ENCODE data around the gene PPP1R14B.

The PPP1R14B gene

GRCh38 chr11:64285885-64286800 lies 39.4 kb upstream of the PPP1R14B start:
- no peaks in the 10 kb centered on the region for H3K9me3 Mint-ChIP-seq
- peaks cover 9% of the 10 kb centered on the region for H3K36me3 Mint-ChIP-seq
- DNase-seq: peak; percentile 58

GRCh38 chr11:64284962-64285884 lies 38.5 kb upstream of the PPP1R14B start, which contains the start of gene GPR137:
Gene GPR137, plus strand, starts transcription at chr11:64285848. Its CDS starts 677 bp downstream, at chr11:64286525.
- Mint-ChIP-seq H3K4me1 (peaks cover 29% of the 10 kb centered on the region), H3K27ac (peak within 1 kb of the TSS; percentile 89), H3K9me3 (no peaks in the 10 kb centered on the region), H3K36me3 (peaks cover 2% of the 10 kb centered on the region), H3K27me3 (peaks cover 19% of the 10 kb centered on the region), H3K4me3 (peak within 1 kb of the TSS; percentile 84)
- CTCF ChIA-PET: interaction anchor here (0.6 to 2.5 kb wide), 5 partner anchors 8 to 81 kb away, joined by 3 to 14 read pairs (median 3); no protein-coding TSS in a partner anchor
- peak; percentile 92 for DNase-seq

More at GRCh38 chr11:64285885-64286800, 39.4 kb upstream of the PPP1R14B start:
- Mint-ChIP-seq H3K4me1 (peaks cover 34% of the 10 kb centered on the region), H3K4me3 (peak overlapping the region; percentile 84), H3K27me3 (peaks cover 28% of the 10 kb centered on the region), H3K27ac (peak overlapping the region; percentile 85)
- CTCF ChIA-PET: interaction anchor here (0.7 to 5.9 kb wide), 5 partner anchors 9 to 298 kb away, joined by 3 to 50 read pairs (median 5); partner anchors contain the start of gene CATSPERZ

- H3K36me3 Mint-ChIP-seq: peaks cover 4% of the 10 kb centered on the region
- CTCF ChIA-PET: interaction anchor here (0.7 to 2.5 kb wide), 5 partner anchors 13 to 80 kb away, joined by 3 to 15 read pairs (median 5); no protein-coding TSS in a partner anchor
- DNase-seq: peak; percentile 96
- peaks cover 29% of the 10 kb centered on the region for H3K4me1 Mint-ChIP-seq
- peak within 1 kb of the TSS; percentile 83 for H3K4me3 Mint-ChIP-seq
- no peaks in the 10 kb centered on the region for H3K9me3 Mint-ChIP-seq
- peaks cover 10% of the 10 kb centered on the region for H3K27me3 Mint-ChIP-seq
- H3K27ac Mint-ChIP-seq: peak within 1 kb of the TSS; percentile 89
These were observed 37.6 kb upstream of the PPP1R14B start, which contains the start of gene BAD for GRCh38 chr11:64284048-64284961. Gene BAD, minus strand, starts transcription at chr11:64284665. Its CDS starts 297 bp downstream, at chr11:64284368.

- Mint-ChIP-seq H3K27ac (no peak overlapping the region), H3K4me1 (peaks cover 32% of the 10 kb centered on the region), H3K36me3 (peaks cover 9% of the 10 kb centered on the region), H3K9me3 (no peaks in the 10 kb centered on the region), H3K4me3 (peak overlapping the region; percentile 83), H3K27me3 (no peaks in the 10 kb centered on the region)
- CTCF ChIA-PET: interaction anchor here (0.8 to 2.5 kb wide), 3 partner anchors 12 to 73 kb away, joined by 3 to 15 read pairs (median 14); no protein-coding TSS in a partner anchor
- DNase-seq: no peak
These were observed 36.3 kb upstream of the PPP1R14B start for GRCh38 chr11:64283092-64283491.

GRCh38 chr11:64281957-64282770 lies 35.4 kb upstream of the PPP1R14B start:
- Mint-ChIP-seq H3K4me1 (peaks cover 31% of the 10 kb centered on the region), H3K36me3 (peaks cover 9% of the 10 kb centered on the region), H3K27me3 (no peaks in the 10 kb centered on the region), H3K9me3 (no peaks in the 10 kb centered on the region), H3K4me3 (no peak overlapping the region), H3K27ac (no peak overlapping the region)
- CTCF ChIA-PET: interaction anchor here (1.4 kb wide), 1 partner anchor 19 kb away, joined by 4 read pairs; no protein-coding TSS in a partner anchor
- DNase-seq: no peak

GRCh38 chr11:64278576-64279190 lies 31.9 kb upstream of the PPP1R14B start:
- Mint-ChIP-seq H3K36me3 (peaks cover 15% of the 10 kb centered on the region), H3K4me1 (peaks cover 15% of the 10 kb centered on the region), H3K4me3 (no peak overlapping the region), H3K27me3 (no peaks in the 10 kb centered on the region), H3K9me3 (no peaks in the 10 kb centered on the region), H3K27ac (no peak overlapping the region)
- DNase-seq: no peak
- CTCF ChIA-PET: no interaction called here

GRCh38 chr11:64276653-64277431 lies 30.1 kb upstream of the PPP1R14B start:
- no peak overlapping the region for H3K27ac Mint-ChIP-seq
- H3K9me3 Mint-ChIP-seq: no peaks in the 10 kb centered on the region
- CTCF ChIA-PET: interaction anchor here (0.8 to 1.5 kb wide), 3 partner anchors 9 to 72 kb away, joined by 3 to 4 read pairs (median 3); partner anchors contain the start of genes ESRRA and GPR137
- no peak overlapping the region for H3K4me3 Mint-ChIP-seq
- H3K27me3 Mint-ChIP-seq: no peaks in the 10 kb centered on the region
- peaks cover 11% of the 10 kb centered on the region for H3K4me1 Mint-ChIP-seq
- H3K36me3 Mint-ChIP-seq: peaks cover 13% of the 10 kb centered on the region
- no peak for DNase-seq

GRCh38 chr11:64275841-64276240 lies 29.1 kb upstream of the PPP1R14B start:
- no peaks in the 10 kb centered on the region for H3K27me3 Mint-ChIP-seq
- peaks cover 13% of the 10 kb centered on the region for H3K36me3 Mint-ChIP-seq
- no peaks in the 10 kb centered on the region for H3K9me3 Mint-ChIP-seq
- CTCF ChIA-PET: interaction anchor here (1.5 kb wide), 1 partner anchor 29 kb away, joined by 4 read pairs; the partner anchor contains the start of gene ESRRA
- no peak overlapping the region for H3K4me3 Mint-ChIP-seq
- peaks cover 13% of the 10 kb centered on the region for H3K4me1 Mint-ChIP-seq
- DNase-seq: no peak
- H3K27ac Mint-ChIP-seq: no peak overlapping the region

GRCh38 chr11:64275031-64275800 lies 28.5 kb upstream of the PPP1R14B start:
- peaks cover 13% of the 10 kb centered on the region for H3K4me1 Mint-ChIP-seq
- CTCF ChIA-PET: interaction anchor here (1.5 kb wide), 1 partner anchor 29 kb away, joined by 4 read pairs; the partner anchor contains the start of gene ESRRA
- H3K36me3 Mint-ChIP-seq: peaks cover 13% of the 10 kb centered on the region
- H3K9me3 Mint-ChIP-seq: no peaks in the 10 kb centered on the region
- H3K27ac Mint-ChIP-seq: no peak overlapping the region
- no peak overlapping the region for H3K4me3 Mint-ChIP-seq
- H3K27me3 Mint-ChIP-seq: no peaks in the 10 kb centered on the region
- DNase-seq: no peak

GRCh38 chr11:64269540-64270220 lies 22.9 kb upstream of the PPP1R14B start:
- DNase-seq: peak; percentile 98
- CTCF ChIA-PET: interaction anchor here (1.0 to 2.4 kb wide), 6 partner anchors 11 to 65 kb away, joined by 3 to 15 read pairs (median 8); partner anchors contain the start of genes ESRRA, FERMT3, PLCB3 and PPP1R14B

More at GRCh38 chr11:64269540-64270220, 22.9 kb upstream of the PPP1R14B start:
- H3K27me3 Mint-ChIP-seq: no peaks in the 10 kb centered on the region
- peaks cover 8% of the 10 kb centered on the region for H3K36me3 Mint-ChIP-seq
- H3K4me1 Mint-ChIP-seq: peaks cover 26% of the 10 kb centered on the region
- H3K4me3 Mint-ChIP-seq: peak overlapping the region; percentile 92
- H3K27ac Mint-ChIP-seq: peak overlapping the region; percentile 97
- no peaks in the 10 kb centered on the region for H3K9me3 Mint-ChIP-seq
